ENCODE measurements around the gene NOL9.
"Not testable (repeated sequence)": the region's sequence is repeated elsewhere in the genome, so short reads cannot be mapped to it uniquely, and the experiment has no call there.

Gene NOL9

DNA sequence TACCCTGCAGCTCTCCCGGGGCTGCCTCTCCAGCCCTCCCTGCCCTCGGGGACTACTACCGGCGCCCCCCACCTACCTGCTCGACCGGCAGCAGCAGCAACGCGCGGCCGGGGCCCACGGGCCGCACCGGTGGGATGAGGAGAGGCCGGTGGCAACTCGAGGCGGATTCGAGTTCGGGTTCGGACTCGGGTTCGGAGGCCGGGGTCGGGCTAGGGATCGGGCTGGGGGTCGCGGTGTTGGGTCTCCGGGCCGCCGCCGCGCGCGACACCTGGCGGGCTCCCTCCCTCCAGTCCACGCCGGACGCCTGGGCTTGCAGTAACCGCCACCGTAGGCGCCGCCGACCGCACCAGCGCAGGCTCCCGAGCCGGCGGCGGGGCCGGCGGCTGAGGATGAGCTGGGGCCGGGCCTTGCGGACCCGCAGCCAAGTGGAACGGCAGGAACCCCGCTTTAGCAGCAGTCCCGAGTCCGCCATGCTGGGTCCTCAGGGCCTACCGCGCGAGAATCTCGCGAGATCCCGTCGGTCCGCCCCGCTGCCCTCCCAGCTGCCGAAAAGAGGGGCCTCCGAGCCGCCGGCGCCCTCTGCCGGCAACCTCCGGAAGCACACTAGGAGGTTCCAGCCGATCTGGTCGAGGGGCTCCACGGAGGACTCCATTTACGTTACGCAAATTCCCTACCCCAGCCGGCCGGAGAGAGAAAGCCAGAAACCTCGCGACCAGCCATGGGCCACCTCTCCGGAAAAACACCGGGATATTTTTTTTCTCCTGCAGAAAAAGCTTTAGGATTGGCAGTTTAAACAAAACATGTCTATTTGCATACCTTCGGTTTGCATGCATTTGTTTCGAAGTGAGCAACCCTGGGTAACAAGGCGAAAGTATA, at the start of gene NOL9:
TSS of gene NOL9 (minus strand) at position 483 of the 876 bp plus-strand sequence. CDS start at position 472, 11 bp downstream.
- peak; percentile 86 for DNase-seq

- no peak for DNase-seq
Measured at GRCh38 chr1:6603238-6603914, 49.1 kb upstream of the NOL9 start.

DNA sequence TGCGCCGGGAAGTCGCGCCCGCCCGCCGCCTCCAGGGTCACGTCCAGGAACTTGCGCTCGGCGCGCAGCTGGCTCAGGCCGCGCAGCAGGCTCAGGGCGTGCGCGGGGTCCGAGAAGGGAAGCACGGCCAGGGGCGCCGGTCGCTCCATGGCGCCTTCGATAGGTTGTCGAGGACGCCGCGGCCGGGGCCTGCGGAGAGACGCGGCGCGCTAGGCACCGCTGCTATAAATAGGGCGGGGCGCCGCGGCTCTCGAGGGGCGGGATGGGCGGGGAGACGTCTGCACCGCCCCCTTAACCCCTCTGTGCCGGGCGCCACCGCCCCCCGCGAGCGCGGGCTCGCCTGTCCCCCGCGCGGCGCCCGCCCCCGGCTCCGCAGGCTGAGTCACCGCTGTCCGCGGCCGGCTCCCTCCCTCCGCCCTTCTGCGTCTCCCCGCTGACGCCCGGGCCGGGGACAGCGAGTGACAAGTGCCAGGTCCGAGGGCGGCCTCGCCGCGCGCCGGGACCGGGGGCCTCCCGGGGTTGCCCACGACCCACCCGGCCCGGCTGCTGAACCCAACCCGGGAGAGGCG, 48.4 kb upstream of the NOL9 start, which contains the start of gene KLHL21:
TSS of gene KLHL21 (minus strand) at position 201 of the 569 bp plus-strand sequence. CDS start at position 149, 52 bp downstream.
- DNase-seq = peak; percentile 36

GRCh38 chr1:6601923-6602668, 47.8 kb upstream of the NOL9 start:
- DNase-seq = no peak

DNA sequence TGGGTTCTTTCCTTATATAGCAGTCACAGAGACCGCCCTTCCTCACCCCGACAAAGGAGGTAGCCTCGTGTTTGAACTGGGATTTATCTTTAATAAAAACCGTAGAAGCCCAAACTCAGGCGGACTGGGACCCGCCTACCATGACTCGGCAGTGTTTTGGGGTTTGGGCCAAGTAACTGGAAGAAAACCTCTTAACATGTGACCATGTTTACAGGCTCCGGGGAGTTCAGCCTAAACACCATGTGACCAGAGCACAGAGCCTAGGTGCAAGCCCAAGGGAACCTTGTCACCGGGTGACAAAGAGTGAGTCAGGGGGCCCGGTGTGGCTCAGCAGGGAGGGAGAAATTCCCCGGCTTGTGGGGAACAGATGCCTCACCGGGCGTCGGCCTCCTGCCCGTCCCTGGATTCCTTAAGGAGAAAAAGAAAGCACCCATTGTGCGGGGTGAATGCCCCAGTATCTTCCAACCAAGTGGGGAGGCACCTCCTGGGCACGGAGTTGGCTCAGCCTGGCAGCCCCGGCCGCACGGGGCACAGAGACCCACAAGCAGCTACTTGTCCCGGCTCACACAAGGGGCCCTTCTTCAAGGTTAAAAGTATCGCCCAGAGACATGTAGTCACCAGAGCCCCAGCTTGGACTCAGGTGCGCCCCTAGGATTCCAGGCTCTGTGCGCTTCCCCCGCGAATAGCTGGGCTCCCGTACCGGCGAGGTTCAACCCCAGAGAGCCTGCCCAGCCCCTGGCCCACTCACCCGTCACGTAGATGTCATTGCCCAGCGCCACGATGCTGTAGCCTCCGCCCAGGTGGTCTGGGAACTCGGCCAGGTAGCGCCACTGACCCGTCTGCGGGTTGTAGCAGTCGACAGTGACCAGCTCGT, 47.0 kb upstream of the NOL9 start:
- no peak for DNase-seq

- no peak for DNase-seq
Measured at GRCh38 chr1:6600410-6601048, 46.2 kb upstream of the NOL9 start.

- DNase-seq = not testable (repeated sequence)
Measured at GRCh38 chr1:6599991-6600390, 45.7 kb upstream of the NOL9 start.

DNA sequence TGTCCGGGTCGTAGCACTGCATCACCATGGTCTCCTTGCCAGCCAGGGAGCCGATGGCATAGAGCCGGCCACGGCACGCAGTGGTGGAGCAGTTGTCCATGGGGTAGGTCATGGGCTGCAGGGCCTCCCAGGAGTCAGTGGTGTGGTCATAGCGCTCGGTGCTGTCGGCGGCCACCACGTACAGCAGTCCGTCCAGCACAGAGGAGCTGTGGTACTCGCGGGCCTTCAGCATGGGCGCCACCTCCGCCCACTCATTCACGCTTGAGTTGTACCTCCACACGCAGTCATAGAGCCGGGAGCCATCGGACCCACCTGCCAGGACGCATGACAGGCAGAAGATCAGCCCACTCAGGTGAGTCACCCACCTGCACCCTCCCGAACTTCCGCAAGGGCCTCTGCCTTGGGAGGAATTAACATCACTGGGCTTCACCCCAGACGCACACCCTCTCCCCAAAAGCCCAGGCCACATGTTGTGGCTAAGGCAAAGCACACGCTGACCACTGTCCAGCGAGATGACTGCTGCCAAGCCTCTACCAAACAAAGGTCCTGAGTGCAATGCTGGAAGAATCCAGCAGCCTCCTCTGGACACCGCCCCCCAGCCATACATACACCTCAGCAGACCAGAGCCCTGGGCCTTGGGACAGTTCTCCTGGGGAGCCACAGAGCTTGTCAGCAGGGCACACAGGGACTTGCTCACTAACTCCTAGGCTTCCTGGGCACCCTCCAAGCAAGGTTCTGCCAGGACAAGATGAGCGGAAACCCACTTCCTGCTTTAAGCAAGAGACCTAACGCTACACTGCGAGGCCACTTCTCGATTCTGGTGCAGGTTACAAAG, 45.0 kb upstream of the NOL9 start:
- no peak for DNase-seq

DNA sequence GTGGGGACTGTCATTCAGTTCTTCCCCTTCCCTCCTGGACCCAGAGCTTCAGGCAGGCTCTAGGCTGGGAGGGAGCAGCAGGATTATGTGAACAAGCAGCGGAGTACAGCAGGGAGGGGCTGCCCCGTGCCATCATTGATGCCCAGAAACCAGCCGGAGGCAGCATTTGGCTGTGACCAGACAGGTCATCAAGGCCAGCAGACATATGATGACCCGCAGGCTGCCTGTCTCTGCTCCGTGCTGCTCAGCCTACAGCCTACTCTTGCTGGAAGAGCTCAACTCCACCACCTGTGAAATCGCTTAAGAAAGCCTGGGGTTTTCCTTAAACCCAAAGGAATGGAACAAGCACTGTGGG, 43.4 kb upstream of the NOL9 start:
- no peak for DNase-seq

- DNase-seq = no peak
Measured at GRCh38 chr1:6596886-6597776, 42.8 kb upstream of the NOL9 start.

GRCh38 chr1:6596351-6596750, 42.0 kb upstream of the NOL9 start:
- DNase-seq = no peak

DNA sequence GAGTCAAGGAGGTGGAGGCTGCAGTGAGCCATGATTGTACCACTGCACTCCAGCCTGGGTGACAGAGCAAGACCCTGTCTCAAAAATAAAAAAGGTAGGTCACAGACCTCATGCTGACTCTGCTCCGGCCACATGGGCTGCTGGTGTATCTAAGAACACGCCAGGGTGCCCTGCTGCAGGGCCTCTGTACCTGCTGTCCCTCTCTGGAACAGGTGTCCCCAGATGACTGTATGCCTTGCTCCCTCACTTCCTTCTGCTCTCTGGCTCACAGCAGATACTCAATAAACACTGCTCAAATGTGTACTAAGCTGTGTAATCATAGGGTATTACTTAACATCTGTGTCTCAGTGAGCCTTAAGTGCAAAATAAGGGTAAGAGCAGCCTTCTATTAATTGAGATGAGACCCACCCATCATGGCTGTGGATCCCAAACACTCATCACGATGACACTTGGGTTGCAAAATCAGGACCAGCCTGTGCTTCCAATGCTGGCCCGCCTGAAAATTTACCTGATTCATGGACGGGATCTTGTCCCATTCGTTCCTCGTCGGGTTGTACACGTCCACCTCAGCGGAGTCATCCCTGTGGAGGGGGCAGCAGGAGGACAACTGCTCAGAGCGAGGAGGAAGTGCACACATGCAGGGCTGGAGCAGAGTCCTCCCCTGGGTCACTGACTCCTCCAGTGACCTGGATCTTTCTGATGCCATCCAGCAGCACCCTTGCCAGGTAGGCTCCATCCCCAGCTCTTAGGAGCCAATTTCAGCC, 40.8 kb upstream of the NOL9 start:
- DNase-seq = no peak

DNA sequence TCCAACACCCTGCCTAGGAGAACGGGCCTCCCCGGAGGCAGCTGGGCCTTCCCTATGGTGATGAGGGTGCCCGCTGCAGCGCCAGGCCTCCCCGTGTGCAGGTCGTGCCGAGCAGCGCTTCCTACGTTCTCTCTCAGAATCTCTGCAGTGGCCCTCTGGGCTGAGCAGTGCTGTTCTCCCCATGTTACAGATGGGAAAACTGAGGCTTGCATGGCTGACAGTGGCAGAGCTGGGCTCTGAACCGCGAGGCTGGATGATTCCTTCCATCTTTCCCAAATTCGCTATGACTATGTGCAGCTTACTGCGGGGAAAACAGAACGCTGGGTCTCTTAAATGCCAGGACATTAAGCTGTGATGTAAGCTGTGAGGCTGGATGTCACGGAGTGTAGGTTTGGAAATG, 39.5 kb upstream of the NOL9 start:
- DNase-seq = no peak

DNA sequence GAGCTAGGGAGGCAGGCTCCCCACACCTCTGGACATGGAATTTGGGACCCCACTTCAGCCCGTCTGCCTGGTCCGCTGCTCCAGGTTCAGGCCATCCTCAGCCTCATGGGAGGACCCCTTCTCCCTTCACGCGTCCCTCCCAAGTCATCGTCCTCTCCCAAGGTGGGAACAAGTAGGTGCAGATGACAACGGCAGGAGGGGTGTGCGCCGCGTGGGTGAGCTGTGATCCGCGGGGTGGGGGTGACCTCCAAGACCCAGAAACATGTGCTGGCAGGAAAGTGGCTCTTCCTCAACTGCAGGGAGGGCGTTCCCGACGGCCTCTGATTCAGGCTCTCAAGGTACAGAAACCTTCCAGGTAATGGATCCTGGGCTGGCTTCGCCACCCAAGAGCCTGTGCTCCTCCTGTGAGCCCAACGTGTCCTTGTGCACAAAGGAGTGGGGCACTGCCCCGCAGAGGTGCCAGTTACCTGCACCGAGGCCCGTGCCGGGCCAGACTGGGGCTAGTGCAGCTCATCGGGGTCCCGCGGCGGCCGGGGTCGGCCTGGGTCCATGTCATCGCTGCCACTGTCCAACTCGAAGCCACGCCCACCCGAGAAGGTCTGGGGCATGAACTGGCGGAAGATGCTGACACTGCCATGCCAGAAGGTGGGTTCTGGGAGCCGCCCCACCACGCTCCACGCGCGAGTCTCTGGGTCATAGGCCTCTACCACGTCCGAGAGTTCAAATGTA, 38.7 kb upstream of the NOL9 start:
- DNase-seq = no peak

- no peak for DNase-seq
Measured at GRCh38 chr1:6592441-6592840, 38.1 kb upstream of the NOL9 start.

- DNase-seq = no peak
Measured at GRCh38 chr1:6591644-6592043, 37.3 kb upstream of the NOL9 start.

- DNase-seq = no peak
Measured at GRCh38 chr1:6591222-6591621, 36.9 kb upstream of the NOL9 start.

- DNase-seq = no peak
Measured at GRCh38 chr1:6590046-6590445, 35.7 kb upstream of the NOL9 start.
